ENCODE results near the gene CCDC57. TPM values are rescaled to one million over a fixed set of nuclear protein-coding genes. Genes with fewer than 3 reads are reported as not detected.
"Not testable (repeated sequence)": the region's sequence is repeated elsewhere in the genome, so short reads cannot be mapped to it uniquely, and the experiment has no call there.

CCDC57 gene
- total RNA-seq, 2 experiments from 2014 or later, result 40.7 to 43.9 TPM

DNA sequence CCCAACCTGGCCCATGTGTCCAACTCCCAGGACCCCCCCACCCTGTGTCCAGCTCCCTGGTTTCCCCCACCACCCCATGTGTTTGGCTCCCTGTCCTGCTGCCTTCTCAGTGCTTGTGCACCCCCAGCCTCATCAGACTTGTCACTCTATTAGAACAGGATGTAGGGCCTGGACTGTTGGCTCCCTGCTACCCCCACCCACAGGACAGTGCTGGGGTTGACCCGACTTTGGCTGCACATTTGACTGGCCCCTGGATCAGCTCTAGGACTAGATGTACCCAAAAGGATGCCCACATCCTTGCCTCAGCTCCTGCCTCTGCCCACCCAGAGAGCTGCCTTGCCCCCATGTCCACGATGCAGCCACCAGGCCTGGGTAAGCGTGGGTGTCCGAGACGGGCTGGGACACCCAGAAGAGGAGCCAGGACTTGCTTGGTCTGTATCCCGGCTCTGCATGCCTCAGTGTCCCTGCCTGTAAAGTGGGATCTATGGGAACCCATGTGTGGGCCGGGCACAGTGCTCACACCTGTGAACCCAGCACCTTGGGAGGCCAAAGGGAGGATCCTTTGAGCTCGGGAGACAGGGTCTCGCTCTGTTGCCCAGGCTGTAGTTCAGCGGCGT lies 1.5 kb upstream of the CCDC57 start:
- Mint-ChIP-seq H3K36me3 (ENCODE audit: low read depth) (no peaks in the 10 kb centered on the region), H3K4me3 (peak overlapping the region; percentile 67), H3K9me3 (no peaks in the 10 kb centered on the region), H3K27me3 (ENCODE audit: low read depth) (no peaks in the 10 kb centered on the region), H3K27ac (no peak overlapping the region), H3K4me1 (ENCODE audit: low read depth) (peaks cover 32% of the 10 kb centered on the region)
- intact Hi-C loops (cut with micrococcal nuclease), result no loop called here
- CTCF ChIA-PET, result interaction anchor here (1.9 kb wide), 1 partner anchor 8 kb away, joined by 5 read pairs; no protein-coding TSS in a partner anchor
- DNase-seq, result no peak

DNA sequence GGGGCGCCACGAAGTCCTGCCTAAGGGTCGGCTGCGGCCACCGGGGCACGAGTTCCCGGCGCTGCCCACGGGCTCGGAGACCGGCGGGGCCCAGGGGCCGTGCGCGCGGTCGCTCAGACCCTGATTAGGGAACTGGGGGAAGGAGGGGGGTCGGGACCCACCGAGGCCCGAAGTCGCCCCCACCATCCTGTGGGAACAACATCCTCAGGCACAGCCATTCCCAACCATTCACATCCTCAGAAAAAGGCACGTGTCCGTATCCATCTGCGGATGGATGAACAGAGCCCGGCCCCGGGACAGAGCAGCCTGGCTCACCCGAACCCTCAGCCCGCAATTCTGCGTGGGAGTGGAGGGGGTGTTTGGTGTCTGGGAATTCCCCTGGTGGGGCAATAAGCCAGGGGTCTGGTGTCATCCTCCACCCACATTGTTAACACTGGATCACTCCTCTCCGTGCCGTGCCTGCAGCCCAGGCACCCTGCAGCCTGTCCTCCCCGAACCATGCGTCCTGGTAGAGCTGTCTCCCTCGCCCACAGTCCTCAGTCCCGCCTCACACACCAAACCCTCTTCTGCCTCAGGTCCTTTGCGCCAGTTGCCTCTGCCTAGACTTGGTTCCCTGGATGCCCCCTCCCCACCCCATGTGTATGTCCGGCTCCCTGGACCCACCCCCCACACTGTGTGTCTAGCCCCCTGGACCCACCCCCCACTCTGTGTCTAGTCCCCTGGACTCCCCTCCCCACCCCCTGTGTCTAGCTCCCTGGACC lies 789 bp upstream of the CCDC57 start:
- Mint-ChIP-seq H3K4me1 (ENCODE audit: low read depth) (peaks cover 32% of the 10 kb centered on the region), H3K9me3 (no peaks in the 10 kb centered on the region)

DNA sequence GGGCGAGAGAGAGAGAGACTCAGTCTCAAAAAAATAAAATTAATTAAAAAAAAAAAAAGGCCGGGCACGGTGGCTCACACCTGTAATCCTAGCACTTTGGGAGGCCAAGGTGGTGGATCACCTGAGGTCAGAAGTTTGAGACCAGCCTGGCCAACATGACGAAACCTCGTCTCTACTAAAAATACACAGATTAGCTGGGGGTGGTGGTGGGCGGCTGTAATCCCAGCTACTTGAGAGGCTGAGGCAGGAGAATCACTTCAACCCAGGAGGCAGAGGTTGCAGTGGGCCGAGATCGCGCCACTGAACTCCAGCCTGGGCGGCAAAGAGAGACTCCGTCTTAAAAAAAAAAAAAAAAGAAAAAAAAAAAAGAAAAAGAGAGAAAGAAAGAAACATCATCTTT lies 2.0 kb downstream of the CCDC57 start:
- DNase-seq; H3K27ac Mint-ChIP-seq; H3K36me3 Mint-ChIP-seq (ENCODE audit: low read depth); H3K9me3 Mint-ChIP-seq; intact Hi-C loops (cut with micrococcal nuclease); H3K27me3 Mint-ChIP-seq (ENCODE audit: low read depth); H3K4me3 Mint-ChIP-seq: not testable (repeated sequence)
- CTCF ChIA-PET, result interaction anchor here (0.7 to 1.7 kb wide), 2 partner anchors 49 to 173 kb away, joined by 3 to 5 read pairs; partner anchors contain the start of gene DCXR
- H3K4me1 Mint-ChIP-seq (ENCODE audit: low read depth), result peaks cover 35% of the 10 kb centered on the region

More for the DNA sequence above, 789 bp upstream of the CCDC57 start:
- peak overlapping the region; percentile 75 for H3K4me3 Mint-ChIP-seq
- H3K36me3 Mint-ChIP-seq (ENCODE audit: low read depth), result no peaks in the 10 kb centered on the region
- intact Hi-C loops (cut with micrococcal nuclease), result loop anchor here (2.0 kb wide), 1 partner anchor 25 kb away; no protein-coding TSS in a partner anchor
- DNase-seq, result no peak
- H3K27me3 Mint-ChIP-seq (ENCODE audit: low read depth), result no peaks in the 10 kb centered on the region
- no peak overlapping the region for H3K27ac Mint-ChIP-seq
- CTCF ChIA-PET, result interaction anchor here (1.7 to 1.9 kb wide), 2 partner anchors 8 to 120 kb away, joined by 3 to 5 read pairs; partner anchors contain the start of gene SECTM1

DNA sequence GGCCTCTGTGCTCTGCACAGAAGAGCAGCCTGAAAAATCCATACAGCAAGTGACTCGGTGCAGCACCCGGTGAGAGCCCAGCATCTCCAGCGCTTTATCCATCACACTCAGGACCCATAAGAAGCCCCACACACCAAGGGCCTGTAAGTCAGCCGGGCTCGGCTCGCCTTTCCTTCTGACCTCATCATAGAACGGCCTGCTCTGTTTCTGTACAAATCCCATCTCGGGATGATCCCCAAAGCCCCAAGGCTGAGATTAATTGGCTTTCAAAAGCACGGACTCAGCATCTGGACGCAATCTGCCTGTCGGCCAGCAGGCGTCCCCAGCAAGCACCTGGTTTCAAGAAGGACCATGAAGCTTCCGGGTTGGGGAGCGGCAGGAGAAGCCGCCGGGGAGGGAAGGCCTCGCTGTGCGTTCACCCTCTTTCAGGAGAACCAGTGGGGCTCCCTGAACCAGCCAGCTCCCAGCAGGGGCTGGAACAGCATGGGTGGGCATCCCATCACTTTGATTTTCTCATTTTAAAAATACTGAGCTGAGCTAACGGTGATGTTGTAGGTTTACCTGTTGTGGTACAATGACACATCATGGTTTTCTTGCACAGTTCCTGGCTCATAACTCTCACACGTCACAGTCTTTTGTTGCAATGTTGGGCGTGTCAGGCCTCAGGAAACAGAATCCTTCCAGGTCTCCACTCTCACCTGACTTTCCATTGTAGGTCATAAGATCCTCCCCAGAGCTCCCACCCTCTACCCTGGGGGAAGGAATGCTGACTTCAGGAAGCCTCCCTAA lies 6.7 kb downstream of the CCDC57 start:
- Mint-ChIP-seq H3K27me3 (ENCODE audit: low read depth) (no peaks in the 10 kb centered on the region), H3K27ac (peak overlapping the region; percentile 93), H3K4me3 (peak overlapping the region; percentile 70), H3K9me3 (no peaks in the 10 kb centered on the region), H3K36me3 (ENCODE audit: low read depth) (peaks cover 3% of the 10 kb centered on the region), H3K4me1 (ENCODE audit: low read depth) (peaks cover 50% of the 10 kb centered on the region)
- peak; percentile 89 for DNase-seq
- CTCF ChIA-PET, result interaction anchor here (0.6 to 1.6 kb wide), 15 partner anchors 9 to 294 kb away, joined by 3 to 6 read pairs (median 4); partner anchors contain the start of gene SLC16A3
- intact Hi-C loops (cut with micrococcal nuclease), result loop anchor here (10.0 kb wide), 1 partner anchor 89 kb away; no protein-coding TSS in a partner anchor

DNA sequence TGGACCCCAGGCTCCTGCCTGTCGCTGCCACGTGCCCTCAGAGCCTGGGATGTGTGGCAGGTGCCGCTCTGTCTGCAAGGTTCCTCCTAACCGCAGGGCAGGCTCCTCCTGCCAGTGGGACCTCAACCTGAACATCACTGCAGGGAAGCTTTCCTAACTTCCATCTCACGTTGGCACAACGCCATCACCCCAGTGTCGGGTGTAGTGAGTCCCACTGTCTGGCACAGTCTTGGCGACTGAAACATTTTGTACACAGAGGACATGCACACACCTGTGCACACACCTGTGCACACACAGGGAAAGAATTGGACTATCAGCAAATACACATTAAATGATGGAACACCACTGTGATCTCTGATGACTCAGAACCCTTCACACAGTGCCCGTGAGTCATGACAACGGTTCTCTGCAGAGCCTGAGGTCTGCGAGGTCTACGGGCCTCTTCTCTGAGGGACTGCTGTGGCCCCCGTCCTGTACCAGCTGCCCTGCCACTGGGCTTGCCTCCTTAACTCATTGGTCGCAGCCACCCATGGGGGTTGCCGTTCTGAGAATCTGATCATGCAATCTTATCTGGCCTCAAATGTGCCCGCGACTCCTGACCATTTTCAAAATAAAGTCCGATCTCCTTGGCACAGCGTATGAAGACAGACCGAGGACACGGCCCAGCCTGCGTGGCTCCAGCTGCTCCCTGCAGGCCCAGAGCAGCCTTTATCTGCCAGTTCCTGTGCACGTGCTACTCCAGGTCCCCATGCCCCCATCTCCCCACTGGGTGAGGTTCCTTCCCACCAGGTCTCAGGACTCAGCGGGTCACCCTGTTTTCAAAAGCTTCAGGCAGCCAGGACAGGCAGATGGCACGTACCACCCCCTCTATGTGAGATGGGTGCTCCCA lies 7.6 kb downstream of the CCDC57 start:
- CTCF ChIA-PET, result interaction anchor here (0.6 to 1.4 kb wide), 7 partner anchors 9 to 289 kb away, joined by 3 to 6 read pairs (median 5); no protein-coding TSS in a partner anchor
- H3K4me1 Mint-ChIP-seq (ENCODE audit: low read depth), result peaks cover 57% of the 10 kb centered on the region
- peaks cover 3% of the 10 kb centered on the region for H3K36me3 Mint-ChIP-seq (ENCODE audit: low read depth)
- peak overlapping the region; percentile 93 for H3K27ac Mint-ChIP-seq
- H3K27me3 Mint-ChIP-seq (ENCODE audit: low read depth), result no peaks in the 10 kb centered on the region
- no peak overlapping the region for H3K4me3 Mint-ChIP-seq
- intact Hi-C loops (cut with micrococcal nuclease), result loop anchor here (10.0 kb wide), 1 partner anchor 90 kb away; no protein-coding TSS in a partner anchor
- DNase-seq, result peak; percentile 66
- H3K9me3 Mint-ChIP-seq, result no peaks in the 10 kb centered on the region

DNA sequence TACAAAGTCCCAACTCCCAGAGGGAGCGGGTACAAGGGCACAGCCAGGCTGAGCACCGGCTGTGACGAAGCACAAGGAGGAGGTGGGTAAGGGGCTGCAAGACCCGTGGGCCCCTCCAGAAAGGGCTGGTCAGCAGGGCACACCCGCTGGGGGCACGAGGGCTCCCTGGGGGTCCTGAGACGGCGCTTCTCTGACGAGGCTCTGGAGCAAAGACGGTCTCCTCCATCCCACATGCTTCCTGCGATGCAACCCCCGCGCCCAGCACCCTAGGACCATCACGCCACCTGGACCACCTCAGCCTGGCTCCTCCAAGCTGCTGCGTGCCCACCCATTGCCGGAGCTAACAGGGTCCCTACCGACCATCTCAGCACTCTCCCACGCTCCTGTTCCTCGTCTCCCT lies 8.7 kb downstream of the CCDC57 start:
- peaks cover 67% of the 10 kb centered on the region for H3K4me1 Mint-ChIP-seq (ENCODE audit: low read depth)
- CTCF ChIA-PET, result interaction anchor here (0.8 to 1.0 kb wide), 2 partner anchors 31 to 82 kb away, joined by 3 to 4 read pairs; no protein-coding TSS in a partner anchor
- intact Hi-C loops (cut with micrococcal nuclease), result loop anchor here (10.0 kb wide), 1 partner anchor 91 kb away; no protein-coding TSS in a partner anchor
- no peak overlapping the region for H3K27ac Mint-ChIP-seq
- DNase-seq, result no peak
- no peaks in the 10 kb centered on the region for H3K9me3 Mint-ChIP-seq
- no peak overlapping the region for H3K4me3 Mint-ChIP-seq
- no peaks in the 10 kb centered on the region for H3K27me3 Mint-ChIP-seq (ENCODE audit: low read depth)
- peaks cover 3% of the 10 kb centered on the region for H3K36me3 Mint-ChIP-seq (ENCODE audit: low read depth)

DNA sequence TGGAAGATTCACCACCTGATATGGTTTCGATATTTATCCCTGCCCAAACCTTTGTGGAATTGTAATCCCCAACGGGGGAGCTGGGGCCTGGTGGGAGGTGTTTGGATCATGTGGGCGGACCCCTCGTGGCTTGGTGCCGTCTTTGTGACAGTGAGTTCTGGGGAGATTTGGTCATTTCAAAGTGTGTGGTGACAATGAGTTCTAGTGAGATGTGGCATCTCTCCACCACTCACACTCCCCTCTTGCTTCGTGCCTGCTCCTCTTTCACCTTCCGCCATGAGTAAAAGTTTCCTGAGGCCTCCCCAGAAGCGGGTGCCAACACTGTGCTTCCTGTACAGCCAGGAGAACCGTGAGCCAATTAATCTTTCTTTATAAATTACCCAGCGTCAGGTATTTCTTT lies 9.7 kb downstream of the CCDC57 start:
- DNase-seq, result peak; percentile 51
- no peak overlapping the region for H3K4me3 Mint-ChIP-seq
- H3K9me3 Mint-ChIP-seq, result no peaks in the 10 kb centered on the region
- intact Hi-C loops (cut with micrococcal nuclease), result loop anchor here (10.0 kb wide), 1 partner anchor 92 kb away; no protein-coding TSS in a partner anchor
- CTCF ChIA-PET, result interaction anchor here (0.7 to 1.0 kb wide), 3 partner anchors 9 to 81 kb away, joined by 3 to 4 read pairs (median 3); no protein-coding TSS in a partner anchor
- H3K27me3 Mint-ChIP-seq (ENCODE audit: low read depth), result no peaks in the 10 kb centered on the region
- H3K27ac Mint-ChIP-seq, result peak overlapping the region; percentile 40
- peaks cover 10% of the 10 kb centered on the region for H3K36me3 Mint-ChIP-seq (ENCODE audit: low read depth)
- peaks cover 74% of the 10 kb centered on the region for H3K4me1 Mint-ChIP-seq (ENCODE audit: low read depth)

DNA sequence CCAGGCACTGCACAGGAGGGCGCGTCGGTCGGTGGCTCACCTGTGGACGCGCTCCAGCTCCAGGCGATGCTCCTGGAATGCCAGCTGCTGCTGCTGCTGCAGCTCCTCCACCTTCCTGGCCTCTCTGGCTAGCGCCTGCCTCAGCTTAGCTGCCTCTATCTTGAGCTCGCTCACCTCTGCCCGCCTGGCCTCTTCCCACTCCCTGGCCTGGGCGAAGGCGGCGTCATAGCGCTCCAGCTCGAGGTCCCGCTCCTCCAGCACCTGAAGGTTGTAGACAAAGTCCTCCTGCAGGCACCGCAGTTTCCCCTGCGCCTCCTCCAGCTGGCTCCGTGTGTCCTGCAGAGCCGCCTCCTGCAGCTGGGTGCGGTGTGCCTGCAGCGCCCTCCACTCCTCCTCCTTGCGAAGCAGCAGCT lies 11.1 kb downstream of the CCDC57 start:
- Mint-ChIP-seq H3K36me3 (ENCODE audit: low read depth) (peaks cover 15% of the 10 kb centered on the region), H3K4me1 (ENCODE audit: low read depth) (peaks cover 71% of the 10 kb centered on the region), H3K9me3 (no peaks in the 10 kb centered on the region), H3K27ac (no peak overlapping the region), H3K27me3 (ENCODE audit: low read depth) (no peaks in the 10 kb centered on the region), H3K4me3 (no peak overlapping the region)
- CTCF ChIA-PET, result interaction anchor here (0.5 to 1.2 kb wide), 7 partner anchors 19 to 1060 kb away, joined by 3 to 6 read pairs (median 4); no protein-coding TSS in a partner anchor
- intact Hi-C loops (cut with micrococcal nuclease), result loop anchor here (2.0 to 10.0 kb wide), 2 partner anchors 93 to 103 kb away; partner anchors contain the start of gene FASN
- DNase-seq, result no peak

DNA sequence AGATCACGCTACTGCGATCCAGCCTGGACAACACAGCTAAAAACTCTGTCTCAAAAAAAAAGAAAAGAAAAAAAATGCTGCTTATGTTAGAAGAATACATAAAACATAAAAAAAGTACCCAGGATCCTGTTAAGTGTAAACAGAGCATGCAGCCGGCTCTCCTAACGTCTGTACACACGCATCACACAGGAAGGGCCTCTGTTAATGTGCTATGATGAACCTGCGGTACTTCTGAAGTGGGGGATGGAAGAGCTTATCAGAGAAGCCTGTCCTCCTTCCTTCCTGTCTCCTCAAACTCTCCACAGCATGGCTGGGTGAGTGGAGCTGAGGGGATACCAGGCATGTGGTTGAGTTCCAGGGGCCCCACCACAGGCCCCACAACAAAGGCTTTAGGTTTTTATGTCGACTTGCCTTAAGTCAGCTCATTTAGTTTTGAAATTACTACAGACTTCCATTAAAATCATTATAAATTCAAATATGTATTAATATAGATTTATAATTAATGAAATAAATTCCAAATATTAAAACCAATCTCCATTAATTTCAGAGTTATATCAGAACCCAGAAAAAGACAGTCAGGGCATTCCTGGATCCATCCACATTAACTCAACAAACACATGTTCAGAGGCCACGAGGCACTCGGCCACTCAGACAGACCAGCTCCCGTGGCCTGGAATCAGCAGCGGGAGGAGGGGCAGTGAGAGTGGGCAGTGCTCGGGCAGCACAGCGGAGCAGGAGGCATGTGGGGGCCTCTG lies 11.7 kb downstream of the CCDC57 start:
- Mint-ChIP-seq H3K27me3 (ENCODE audit: low read depth) (no peaks in the 10 kb centered on the region), H3K4me3 (no peak overlapping the region), H3K27ac (peak overlapping the region; percentile 65), H3K4me1 (ENCODE audit: low read depth) (peaks cover 65% of the 10 kb centered on the region), H3K36me3 (ENCODE audit: low read depth) (peaks cover 15% of the 10 kb centered on the region), H3K9me3 (no peaks in the 10 kb centered on the region)
- intact Hi-C loops (cut with micrococcal nuclease), result loop anchor here (2.0 to 10.0 kb wide), 2 partner anchors 94 to 102 kb away; partner anchors contain the start of gene FASN
- CTCF ChIA-PET, result interaction anchor here (0.5 to 1.2 kb wide), 9 partner anchors 20 to 794 kb away, joined by 3 to 6 read pairs (median 3); partner anchors contain the start of gene DCXR
- peak; percentile 81 for DNase-seq

DNA sequence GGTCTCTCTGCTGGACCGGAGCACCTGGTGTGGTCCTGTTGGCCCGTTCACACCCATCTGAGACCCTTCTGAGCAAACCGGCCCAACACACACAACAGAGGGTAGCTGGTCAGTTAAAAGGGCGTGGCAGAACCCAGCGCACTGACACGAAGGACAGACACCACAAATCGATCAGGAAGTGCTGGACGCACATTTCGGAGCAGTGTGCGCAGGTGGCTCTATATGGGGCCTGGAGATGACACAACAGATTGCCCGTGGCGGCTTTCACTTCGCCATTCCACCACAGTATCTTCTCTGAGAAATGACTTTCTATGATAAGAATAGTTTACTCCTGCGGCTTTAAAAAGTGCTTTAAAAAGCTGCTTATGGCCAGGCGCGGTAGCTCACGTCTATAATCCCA lies 12.5 kb downstream of the CCDC57 start:
- intact Hi-C loops (cut with micrococcal nuclease), result loop anchor here (2.0 to 10.0 kb wide), 2 partner anchors 95 to 101 kb away; partner anchors contain the start of gene FASN
- Mint-ChIP-seq H3K27ac (peak overlapping the region; percentile 46), H3K4me3 (no peak overlapping the region), H3K27me3 (ENCODE audit: low read depth) (no peaks in the 10 kb centered on the region), H3K4me1 (ENCODE audit: low read depth) (peaks cover 58% of the 10 kb centered on the region), H3K9me3 (no peaks in the 10 kb centered on the region), H3K36me3 (ENCODE audit: low read depth) (peaks cover 22% of the 10 kb centered on the region)
- DNase-seq, result no peak
- CTCF ChIA-PET, result interaction anchor here (0.8 to 1.2 kb wide), 2 partner anchors 21 to 150 kb away, joined by 3 read pairs; no protein-coding TSS in a partner anchor
